Parathyroid adenoma (tissue), 2 donors: ENCODE results near the gene FYTTD1.
A peak's percentile ranks its signal among the peaks of the same experiment; 100 is the strongest.

Experiments used
- H2AFZ ChIP-seq: fragments of 300-600 bp; sonication (generic); one replicate; pipeline ENCODE4 v1.7.0; 2017; ENCODE audit warnings: antibody characterized with exemption, mild to moderate bottlenecking
- H3K27ac ChIP-seq: fragments of 300-600 bp; sonication (generic); one replicate; pipeline ENCODE4 v1.7.0; 2017
- H3K27me3 ChIP-seq: fragments of 300-600 bp; sonication (generic); one replicate; pipeline ENCODE4 v1.7.0; 2017; ENCODE audit warnings: low read length; ENCODE audit not compliant: control insufficient read depth, insufficient read depth
- H3K36me3 ChIP-seq: fragments of 300-600 bp; sonication (generic); one replicate; pipeline ENCODE4 v1.7.0; 2017; ENCODE audit warnings: low read length; ENCODE audit not compliant: control insufficient read depth, insufficient read depth
- H3K4me1 ChIP-seq: fragments of 300-600 bp; sonication (generic); one replicate; pipeline ENCODE4 v1.7.0; 2017; ENCODE audit warnings: control low read depth
- H3K4me2 ChIP-seq: fragments of 300-600 bp; sonication (generic); one replicate; pipeline ENCODE4 v1.7.0; 2017; ENCODE audit warnings: low read length
- H3K4me3 ChIP-seq: fragments of 300-600 bp; sonication (generic); one replicate; pipeline ENCODE4 v1.7.0; 2017; ENCODE audit warnings: low read depth, low read length
- H3K79me2 ChIP-seq: fragments of 300-600 bp; sonication (generic); one replicate; pipeline ENCODE4 v1.7.0; 2017; ENCODE audit warnings: control low read depth
- H3K9ac ChIP-seq: fragments of 300-600 bp; sonication (generic); one replicate; pipeline ENCODE4 v1.7.0; 2017; ENCODE audit warnings: mild to moderate bottlenecking
- H3K9me3 ChIP-seq: fragments of 300-600 bp; sonication (generic); one replicate; pipeline ENCODE4 v1.7.0; 2017; ENCODE audit warnings: low read length; ENCODE audit not compliant: control insufficient read depth
- TF ChIP-seq, protein P1 (sequence below): fragments of 300-600 bp; sonication (generic); IDR thresholded peaks from one replicate; pipeline ENCODE4 v1.7.0; 2017; ENCODE audit warnings: antibody characterized with exemption, mild to moderate bottlenecking
- donor health status: primary hyperparathyroidism.

Gene FYTTD1

GRCh38 chr3:197733042-197733441, 16.6 kb upstream of the FYTTD1 start:
- Histone ChIP-seq H3K79me2 (peaks cover 38% of the 10 kb centered on the region), H3K4me1 (no peaks in the 10 kb centered on the region), H3K36me3 (no peaks in the 10 kb centered on the region), H3K4me2 (no peak overlapping the region), H2AFZ (no peak overlapping the region), H3K27me3 (no peaks in the 10 kb centered on the region), H3K4me3 (no peak overlapping the region), H3K9me3 (no peaks in the 10 kb centered on the region), H3K9ac (no peak overlapping the region), H3K27ac (no peak overlapping the region)
- TF ChIP-seq, protein P1, sequence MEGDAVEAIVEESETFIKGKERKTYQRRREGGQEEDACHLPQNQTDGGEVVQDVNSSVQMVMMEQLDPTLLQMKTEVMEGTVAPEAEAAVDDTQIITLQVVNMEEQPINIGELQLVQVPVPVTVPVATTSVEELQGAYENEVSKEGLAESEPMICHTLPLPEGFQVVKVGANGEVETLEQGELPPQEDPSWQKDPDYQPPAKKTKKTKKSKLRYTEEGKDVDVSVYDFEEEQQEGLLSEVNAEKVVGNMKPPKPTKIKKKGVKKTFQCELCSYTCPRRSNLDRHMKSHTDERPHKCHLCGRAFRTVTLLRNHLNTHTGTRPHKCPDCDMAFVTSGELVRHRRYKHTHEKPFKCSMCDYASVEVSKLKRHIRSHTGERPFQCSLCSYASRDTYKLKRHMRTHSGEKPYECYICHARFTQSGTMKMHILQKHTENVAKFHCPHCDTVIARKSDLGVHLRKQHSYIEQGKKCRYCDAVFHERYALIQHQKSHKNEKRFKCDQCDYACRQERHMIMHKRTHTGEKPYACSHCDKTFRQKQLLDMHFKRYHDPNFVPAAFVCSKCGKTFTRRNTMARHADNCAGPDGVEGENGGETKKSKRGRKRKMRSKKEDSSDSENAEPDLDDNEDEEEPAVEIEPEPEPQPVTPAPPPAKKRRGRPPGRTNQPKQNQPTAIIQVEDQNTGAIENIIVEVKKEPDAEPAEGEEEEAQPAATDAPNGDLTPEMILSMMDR = no peak

DNA sequence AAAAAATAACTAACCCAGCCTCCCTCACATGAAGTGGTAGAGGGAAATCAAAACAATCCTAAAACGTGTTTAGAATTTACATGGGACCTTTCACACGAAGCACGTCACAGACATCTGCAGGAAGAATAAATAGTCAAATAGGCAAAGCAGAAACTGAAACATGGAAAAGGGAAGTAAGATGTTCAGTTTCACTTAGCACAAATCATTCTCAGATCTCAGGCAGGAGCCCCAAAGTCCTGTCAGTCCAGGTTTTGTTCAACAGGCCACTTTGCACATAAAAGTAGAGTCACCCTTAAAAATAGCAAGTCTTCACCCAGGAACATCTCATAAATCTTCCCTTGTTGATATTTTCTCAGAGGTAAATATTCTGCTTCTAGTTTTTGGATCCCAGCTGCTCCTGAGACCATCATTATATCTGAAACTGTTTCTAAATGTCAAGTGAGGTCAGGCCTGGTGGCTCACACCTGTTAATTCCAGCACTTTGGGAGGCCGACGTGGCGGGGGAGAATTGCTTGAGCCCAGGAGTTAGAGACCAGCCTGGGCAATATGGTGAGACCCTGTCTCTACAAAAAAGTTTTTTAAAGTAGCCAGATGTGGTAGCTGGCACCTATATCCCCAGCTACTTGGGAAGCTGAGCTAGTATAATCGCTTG, 14.9 kb upstream of the FYTTD1 start:
- Histone ChIP-seq H3K4me3 (no peak overlapping the region), H3K4me2 (no peak overlapping the region), H3K9me3 (no peaks in the 10 kb centered on the region), H3K79me2 (peaks cover 34% of the 10 kb centered on the region), H3K27ac (no peak overlapping the region), H3K4me1 (no peaks in the 10 kb centered on the region), H3K9ac (no peak overlapping the region), H3K27me3 (no peaks in the 10 kb centered on the region), H2AFZ (no peak overlapping the region), H3K36me3 (no peaks in the 10 kb centered on the region)
- TF ChIP-seq, protein P1 = no peak

GRCh38 chr3:197736010-197736490, 13.6 kb upstream of the FYTTD1 start:
- peak overlapping the region; percentile 67 for H3K27ac ChIP-seq
- no peaks in the 10 kb centered on the region for H3K36me3 ChIP-seq
- peak overlapping the region; percentile 56 for H3K9ac ChIP-seq
- H3K79me2 ChIP-seq = peaks cover 31% of the 10 kb centered on the region
- H3K4me1 ChIP-seq = no peaks in the 10 kb centered on the region
- H3K9me3 ChIP-seq = no peaks in the 10 kb centered on the region
- peak overlapping the region; percentile 64 for H3K4me2 ChIP-seq
- H3K4me3 ChIP-seq = peak overlapping the region; percentile 94
- H3K27me3 ChIP-seq = no peaks in the 10 kb centered on the region
- TF ChIP-seq, protein P1 = no peak
- H2AFZ ChIP-seq = peak overlapping the region; percentile 90

- no peaks in the 10 kb centered on the region for H3K36me3 ChIP-seq
- H2AFZ ChIP-seq = peak within 1 kb of the TSS; percentile 90
- peak within 1 kb of the TSS; percentile 94 for H3K4me3 ChIP-seq
- no peaks in the 10 kb centered on the region for H3K27me3 ChIP-seq
- H3K4me2 ChIP-seq = peak within 1 kb of the TSS; percentile 99
- H3K9me3 ChIP-seq = no peaks in the 10 kb centered on the region
- TF ChIP-seq, protein P1 = no peak
- H3K27ac ChIP-seq = peak within 1 kb of the TSS; percentile 67
- peaks cover 27% of the 10 kb centered on the region for H3K79me2 ChIP-seq
- peak within 1 kb of the TSS; percentile 56 for H3K9ac ChIP-seq
- H3K4me1 ChIP-seq = no peaks in the 10 kb centered on the region
Measured at GRCh38 chr3:197736491-197737318, 13.0 kb upstream of the FYTTD1 start, which contains the start of gene RUBCN. TSS of gene RUBCN (minus strand) at chr3:197736904. CDS start at chr3:197736719, 185 bp downstream.
